ENCODE data around the gene CTSW.

- no peak for TF ChIP-seq CTCF (IDR thresholded peaks at IDR 0.05)
- no peak for TF ChIP-seq POLR2A (IDR thresholded peaks at IDR 0.05)
Observed at GRCh38 chr11:65897020-65897471, 17.4 kb downstream of the CTSW start.
